Body of pancreas (tissue), 4 donors: ENCODE data around the gene DYRK3.

Experiments
- CTCF ChIP-seq, 7 experiments: fragments of 450-650 bp in 4 of 7; fragments of 200-600 bp in 3 of 7; sonication (generic) in 3 of 7; IDR thresholded peaks; one replicate each; pipeline ENCODE4 v1.5.1; 2016 to 2019; ENCODE audit warnings: antibody characterized with exemption in 7 of 7
- POLR2A ChIP-seq, 3 donors: fragments of 450-650 bp; IDR thresholded peaks; one replicate each; pipeline ENCODE4 v1.6.1; 2016; ENCODE audit warnings: antibody characterized with exemption in 3 of 3, mild to moderate bottlenecking in 2 of 3

DNA sequence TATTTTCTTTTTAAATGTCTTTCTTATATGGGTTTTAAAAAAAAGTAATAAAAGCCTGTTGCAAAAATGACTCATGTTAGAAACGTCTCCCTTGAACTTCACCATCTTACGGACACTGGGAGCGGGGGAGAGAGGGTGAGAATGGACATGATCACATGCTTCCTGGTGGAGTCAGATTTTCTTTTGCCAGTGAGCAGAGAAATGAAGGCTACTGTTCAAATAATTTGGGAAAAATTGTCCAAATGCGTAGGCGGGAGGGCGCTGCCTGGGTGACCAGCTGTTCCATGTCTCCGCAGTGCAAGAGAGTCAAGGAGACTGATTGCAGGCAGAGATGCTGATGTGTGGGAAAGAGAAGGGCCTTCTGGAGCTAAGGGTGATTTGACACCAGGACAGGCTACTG lies 46.1 kb upstream of the DYRK3 start:
- TF ChIP-seq CTCF (IDR thresholded peaks at IDR 0.05) (no peak), POLR2A (IDR thresholded peaks at IDR 0.05) (no peak)
